Activated T-cell treated with anti-CD3 and anti-CD28 coated beads, Interleukin-2, amount 50 U/mL, for 4 hours (primary cell): Measurements from ENCODE around the gene SYNRG. TPM values are rescaled to one million over a fixed set of nuclear protein-coding genes. Genes with fewer than 3 reads are reported as not detected.
A peak's percentile ranks its signal among the peaks of the same experiment; 100 is the strongest.

Experiments used
- ATAC-seq, 2 donors: fragments of 200-7000 bp; cut with Tn5 transposase; one replicate each; pipeline ENCODE4 v1.10.0; 2021
- DNase-seq: peaks from one replicate; pipeline ENCODE4 v3.0.0-alpha.2; 2020
- H3K27me3 Mint-ChIP-seq: one replicate; pipeline ENCODE4 v1.8.0; 2021; ENCODE audit warnings: low read depth, mixed read lengths
- H3K36me3 Mint-ChIP-seq: one replicate; pipeline ENCODE4 v1.8.0; 2022; ENCODE audit warnings: mixed read lengths; ENCODE audit not compliant: insufficient read depth
- H3K4me1 Mint-ChIP-seq: one replicate; pipeline ENCODE4 v1.8.0; 2021; ENCODE audit warnings: low read depth, mixed read lengths
- H3K4me3 Mint-ChIP-seq: one replicate; pipeline ENCODE4 v1.8.0; 2021; ENCODE audit warnings: mild to moderate bottlenecking, moderate library complexity, mixed read lengths
- H3K9me3 Mint-ChIP-seq: one replicate; pipeline ENCODE4 v1.8.0; 2021; ENCODE audit warnings: mixed read lengths
- total RNA-seq, 3 donors: library from RNA; stranded (reverse); gene quantifications; one replicate each; pipeline ENCODE4 v1.2.1, GENCODE V29; 2021

SYNRG gene
- total RNA-seq, 3 donors from 2014 or later, result 34.9 to 42.5 (median 36.7) TPM

- H3K27me3 Mint-ChIP-seq, result no peaks in the 10 kb centered on the region
- H3K36me3 Mint-ChIP-seq, result no peaks in the 10 kb centered on the region
- no peak for DNase-seq
- peaks cover 34% of the 10 kb centered on the region for H3K4me1 Mint-ChIP-seq
- ATAC-seq, result no peak
- no peak overlapping the region for H3K4me3 Mint-ChIP-seq
- no peaks in the 10 kb centered on the region for H3K9me3 Mint-ChIP-seq
Observed at GRCh38 chr17:37492167-37492566, 117.1 kb downstream of the SYNRG start.

GRCh38 chr17:37490638-37491614 is 118.3 kb downstream of the SYNRG start:
- Mint-ChIP-seq H3K27me3 (no peaks in the 10 kb centered on the region), H3K4me3 (peak overlapping the region; percentile 92), H3K36me3 (no peaks in the 10 kb centered on the region), H3K4me1 (peaks cover 34% of the 10 kb centered on the region), H3K9me3 (no peaks in the 10 kb centered on the region)
- ATAC-seq (no peak), DNase-seq (no peak)

GRCh38 chr17:37490022-37490587 is 119.1 kb downstream of the SYNRG start:
- Mint-ChIP-seq H3K9me3 (no peaks in the 10 kb centered on the region), H3K36me3 (no peaks in the 10 kb centered on the region), H3K4me1 (peaks cover 34% of the 10 kb centered on the region), H3K4me3 (peak overlapping the region; percentile 92), H3K27me3 (no peaks in the 10 kb centered on the region)
- ATAC-seq (peak; percentile 61 to 67), DNase-seq (peak; percentile 67)

DNA sequence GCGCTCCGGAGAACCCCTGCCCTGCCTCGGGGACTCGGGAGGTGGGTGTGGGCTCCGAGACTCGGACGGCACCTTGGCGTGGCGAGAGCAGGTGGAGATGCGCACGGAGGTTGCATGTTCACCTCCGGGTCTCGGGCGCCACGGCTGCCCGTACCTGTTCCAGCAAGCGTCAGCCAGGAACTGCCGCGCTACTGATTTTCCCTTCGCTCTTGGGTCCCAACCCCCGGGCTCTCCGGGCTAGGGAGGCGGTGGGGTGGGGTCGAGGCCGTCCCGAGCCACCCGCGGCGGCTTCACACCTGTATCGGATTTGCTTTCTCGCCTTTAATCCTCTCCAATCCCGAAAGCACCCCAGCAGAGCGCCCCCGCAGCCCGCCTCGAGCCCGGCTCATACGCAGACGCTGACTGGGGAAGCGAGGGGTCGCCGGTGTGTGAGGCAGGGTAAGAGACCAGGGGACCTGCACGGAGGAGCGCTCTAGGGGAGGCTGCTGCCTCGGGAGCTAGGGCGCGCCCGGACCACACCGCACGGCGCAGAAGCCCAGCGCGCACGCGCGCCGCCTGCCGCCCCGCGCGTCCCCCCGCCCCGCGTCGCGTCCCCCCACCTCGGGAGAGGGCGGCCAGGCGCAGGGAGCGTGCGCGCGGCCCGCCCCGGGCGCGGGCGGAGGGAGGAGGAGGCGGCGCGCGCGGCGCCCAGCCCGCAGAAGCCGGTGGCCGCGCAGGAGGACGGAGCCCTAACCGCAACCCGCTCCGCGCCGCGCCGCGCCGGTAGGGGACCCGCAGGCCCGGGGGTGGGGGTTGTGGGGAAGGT is 119.8 kb downstream of the SYNRG start, which contains the start of gene DUSP14:
DUSP14 (plus strand) TSS at position 695 of the 805 bp plus-strand sequence. CDS start 22,382 bp downstream, outside the sequence.
- ATAC-seq, result peak; percentile 84 to 85

DNA sequence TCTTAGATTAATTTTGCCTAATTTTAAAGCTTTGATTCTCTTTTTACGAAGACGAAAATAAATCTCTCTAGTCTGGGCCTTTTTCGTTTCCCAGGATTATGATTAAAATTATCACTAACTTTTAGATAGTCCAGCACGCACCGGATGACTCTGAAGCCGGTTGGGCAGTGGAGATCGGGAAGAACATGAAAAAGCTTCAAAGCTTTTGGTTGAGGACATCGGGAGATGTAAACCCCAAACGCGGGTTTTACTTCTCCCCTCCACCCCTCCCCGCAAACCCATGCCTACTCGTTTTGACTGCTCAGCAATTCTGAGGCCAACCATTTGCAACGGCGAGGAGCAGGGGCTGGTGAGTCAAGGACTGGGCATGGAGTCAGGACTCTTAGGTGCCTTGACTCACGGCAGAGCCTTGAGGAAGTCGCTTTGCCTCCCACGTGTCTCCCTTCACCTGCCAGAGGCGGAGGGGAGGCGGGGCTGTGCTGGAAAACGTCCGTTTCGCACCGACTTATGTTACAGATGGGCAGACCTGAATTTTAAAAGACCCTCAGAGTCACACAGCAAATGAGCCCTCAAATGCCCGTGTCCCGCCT is 120.5 kb downstream of the SYNRG start:
- Mint-ChIP-seq H3K9me3 (no peaks in the 10 kb centered on the region), H3K4me1 (peaks cover 34% of the 10 kb centered on the region), H3K36me3 (peaks cover 2% of the 10 kb centered on the region), H3K4me3 (peak overlapping the region; percentile 90), H3K27me3 (no peaks in the 10 kb centered on the region)
- peak; percentile 64 for DNase-seq
- peak; percentile 49 to 58 for ATAC-seq

More for the DNA sequence above, 119.8 kb downstream of the SYNRG start, which contains the start of gene DUSP14:
- Mint-ChIP-seq H3K4me3 (peak within 1 kb of the TSS; percentile 92), H3K4me1 (peaks cover 34% of the 10 kb centered on the region), H3K9me3 (no peaks in the 10 kb centered on the region), H3K27me3 (no peaks in the 10 kb centered on the region), H3K36me3 (no peaks in the 10 kb centered on the region)
- peak; percentile 78 for DNase-seq

GRCh38 chr17:37488009-37488604 is 121.1 kb downstream of the SYNRG start:
- ATAC-seq (no peak), DNase-seq (no peak)
- peaks cover 34% of the 10 kb centered on the region for H3K4me1 Mint-ChIP-seq
- H3K36me3 Mint-ChIP-seq, result peaks cover 2% of the 10 kb centered on the region
- no peaks in the 10 kb centered on the region for H3K9me3 Mint-ChIP-seq
- no peaks in the 10 kb centered on the region for H3K27me3 Mint-ChIP-seq
- peak overlapping the region; percentile 90 for H3K4me3 Mint-ChIP-seq

- DNase-seq (no peak), ATAC-seq (no peak)
- peaks cover 22% of the 10 kb centered on the region for H3K4me1 Mint-ChIP-seq
- no peaks in the 10 kb centered on the region for H3K9me3 Mint-ChIP-seq
- H3K36me3 Mint-ChIP-seq, result peaks cover 4% of the 10 kb centered on the region
- no peak overlapping the region for H3K4me3 Mint-ChIP-seq
- H3K27me3 Mint-ChIP-seq, result no peaks in the 10 kb centered on the region
Observed at GRCh38 chr17:37485938-37486570, 123.2 kb downstream of the SYNRG start.

DNA sequence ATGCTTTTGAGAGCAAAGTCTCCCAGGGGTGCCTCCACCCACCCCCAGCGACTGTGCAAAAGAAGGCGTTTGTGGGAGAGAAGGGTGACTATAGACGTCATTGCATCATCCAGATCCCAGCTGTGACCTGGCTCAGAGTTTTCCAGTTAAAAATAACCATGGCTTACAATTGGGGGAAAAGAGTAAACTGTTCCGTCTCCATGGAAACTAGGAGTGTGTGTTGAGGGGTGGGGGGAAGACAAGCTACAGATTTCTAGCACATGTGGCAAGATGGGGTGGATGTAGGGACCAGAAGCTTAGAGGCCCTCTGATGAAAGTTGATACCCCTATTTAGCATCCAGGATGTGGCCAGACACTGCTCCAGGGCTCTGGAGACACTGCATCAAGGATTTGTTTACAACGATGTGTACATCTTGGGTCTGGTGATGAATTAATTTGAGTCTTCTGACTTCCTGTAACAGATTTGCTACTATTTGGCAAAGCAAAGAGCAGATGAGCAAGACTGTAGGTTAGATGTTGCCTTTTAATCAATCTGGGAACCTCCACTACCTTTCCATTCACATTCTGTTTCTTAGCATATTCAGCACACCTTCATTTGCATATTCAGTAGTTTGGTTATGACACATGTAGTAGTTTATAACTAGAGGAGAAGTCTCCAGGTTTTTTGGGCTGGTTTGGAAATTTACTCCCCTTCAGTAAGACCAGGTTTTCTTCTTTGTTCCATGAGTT is 125.7 kb downstream of the SYNRG start:
- no peaks in the 10 kb centered on the region for H3K9me3 Mint-ChIP-seq
- H3K4me3 Mint-ChIP-seq, result no peak overlapping the region
- ATAC-seq (no peak), DNase-seq (no peak)
- H3K27me3 Mint-ChIP-seq, result no peaks in the 10 kb centered on the region
- H3K4me1 Mint-ChIP-seq, result peaks cover 8% of the 10 kb centered on the region
- H3K36me3 Mint-ChIP-seq, result peaks cover 15% of the 10 kb centered on the region

- no peaks in the 10 kb centered on the region for H3K27me3 Mint-ChIP-seq
- H3K36me3 Mint-ChIP-seq, result peaks cover 26% of the 10 kb centered on the region
- no peak overlapping the region for H3K4me3 Mint-ChIP-seq
- DNase-seq (no peak), ATAC-seq (no peak)
- H3K4me1 Mint-ChIP-seq, result peaks cover 2% of the 10 kb centered on the region
- H3K9me3 Mint-ChIP-seq, result no peaks in the 10 kb centered on the region
Observed at GRCh38 chr17:37481001-37481665, 128.1 kb downstream of the SYNRG start.

GRCh38 chr17:37480427-37480826 is 128.8 kb downstream of the SYNRG start:
- DNase-seq (no peak), ATAC-seq (no peak)
- H3K36me3 Mint-ChIP-seq, result peaks cover 32% of the 10 kb centered on the region
- no peak overlapping the region for H3K4me3 Mint-ChIP-seq
- no peaks in the 10 kb centered on the region for H3K27me3 Mint-ChIP-seq
- H3K9me3 Mint-ChIP-seq, result no peaks in the 10 kb centered on the region
- H3K4me1 Mint-ChIP-seq, result peaks cover 2% of the 10 kb centered on the region

DNA sequence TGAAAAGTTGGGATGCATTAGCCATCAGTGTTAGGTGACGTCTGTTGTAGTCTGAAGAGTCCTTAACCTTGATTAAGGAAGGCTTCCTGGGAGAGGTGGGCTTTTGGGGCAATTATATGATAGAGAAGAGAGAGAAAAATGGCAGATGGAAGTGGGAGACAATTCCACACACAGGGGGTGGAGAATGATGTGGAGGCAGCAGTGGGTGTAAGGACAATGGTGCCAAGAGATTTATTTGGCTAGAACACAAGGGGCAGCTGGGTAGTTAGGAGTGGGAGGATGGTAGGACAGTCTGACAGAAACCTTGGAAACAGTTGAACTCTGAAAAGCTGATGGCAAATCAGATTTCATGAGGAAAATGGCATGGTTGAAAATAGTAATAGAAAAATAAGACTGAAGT is 130.2 kb downstream of the SYNRG start:
- H3K4me1 Mint-ChIP-seq, result peaks cover 2% of the 10 kb centered on the region
- H3K36me3 Mint-ChIP-seq, result peaks cover 32% of the 10 kb centered on the region
- H3K9me3 Mint-ChIP-seq, result no peaks in the 10 kb centered on the region
- DNase-seq, result no peak
- no peak for ATAC-seq
- no peak overlapping the region for H3K4me3 Mint-ChIP-seq
- H3K27me3 Mint-ChIP-seq, result no peaks in the 10 kb centered on the region

GRCh38 chr17:37478187-37478586 is 131.0 kb downstream of the SYNRG start:
- peaks cover 37% of the 10 kb centered on the region for H3K36me3 Mint-ChIP-seq
- no peaks in the 10 kb centered on the region for H3K4me1 Mint-ChIP-seq
- H3K9me3 Mint-ChIP-seq, result no peaks in the 10 kb centered on the region
- DNase-seq (no peak), ATAC-seq (no peak)
- H3K27me3 Mint-ChIP-seq, result no peaks in the 10 kb centered on the region
- no peak overlapping the region for H3K4me3 Mint-ChIP-seq
